HepG2 (cell line): ENCODE data around the gene OAS1. TPM values are rescaled to one million over a fixed set of nuclear protein-coding genes. Genes with fewer than 3 reads are reported as not detected.
A peak's percentile ranks its signal among the peaks of the same experiment; 100 is the strongest.

Source experiments
- EED ChIP-seq: sonication (generic); formaldehyde crosslinking; IDR thresholded peaks from 2 replicates; pipeline ENCODE4 v1.5.0; 2020; ENCODE audit warnings: mild to moderate bottlenecking, missing genetic modification reagents
- JUNB ChIP-seq: sonication (generic); formaldehyde crosslinking; IDR thresholded peaks from 2 replicates; pipeline ENCODE4 v1.8.0; 2022; ENCODE audit warnings: missing genetic modification reagents, mild to moderate bottlenecking, borderline replicate concordance
- KDM1A ChIP-seq: IDR thresholded peaks from 2 replicates; pipeline ENCODE4 v1.6.1; 2016; ENCODE audit warnings: missing compliant biosample characterization
- KDM2A ChIP-seq: sonication (generic); formaldehyde crosslinking; IDR thresholded peaks from 2 replicates; pipeline ENCODE4 v1.4.0; 2020; ENCODE audit warnings: low read depth, missing genetic modification reagents, borderline replicate concordance
- SIN3B ChIP-seq: fragments of 150-350 bp; IDR thresholded peaks from 2 replicates; pipeline ENCODE4 v1.6.1; 2014; ENCODE audit warnings: low read length
- SP4 ChIP-seq: sonication (generic); formaldehyde crosslinking; IDR thresholded peaks from 2 replicates; pipeline ENCODE4 v1.8.1; 2023; ENCODE audit warnings: mild to moderate bottlenecking, missing genetic modification reagents
- TAF15 ChIP-seq: fragments of 200-400 bp; formaldehyde crosslinking; IDR thresholded peaks from one replicate; pipeline ENCODE4 v1.6.1; 2018; ENCODE audit warnings: mild to moderate bottlenecking, low read depth, low read length; ENCODE audit not compliant: poor library complexity, severe bottlenecking
- ZNF768 ChIP-seq: sonication (generic); formaldehyde crosslinking; IDR thresholded peaks from 2 replicates; pipeline ENCODE4 v1.4.0; 2020; ENCODE audit warnings: missing genetic modification reagents
- polyA plus RNA-seq, 8 experiments: library from polyadenylated mRNA; depleted of rRNA in 3 of 8; stranded (reverse) in 7 of 8; unstranded in 1 of 8; fragments of >200 nt; fragmentation: Illumina TruSeq in 4 of 8; extraction: Trizol in 4 of 8; gene quantifications; 2 replicates each; pipeline versions ENCODE4 v1.2.1 to v1.2.3, GENCODE V29; 2011 to 2016; ENCODE audit warnings: low read depth in 4 of 8, missing spikeins in 1 of 8, mixed read lengths in 1 of 8; ENCODE audit not compliant: insufficient read depth in 1 of 8
- total RNA-seq, 5 experiments: library from RNA; depleted of rRNA; stranded (reverse); fragments of >200 nt; fragmentation: Illumina TruSeq; extraction: Trizol; gene quantifications; 2 replicates each; pipeline ENCODE4 v1.2.3, GENCODE V29; 2016; ENCODE audit warnings: low read depth in 1 of 5
- TF ChIP-seq, protein P1 (sequence below), 2 experiments: fragments of 450-650 bp in 1 of 2; sonication (generic) in 1 of 2; formaldehyde crosslinking in 1 of 2; IDR thresholded peaks; 2 replicates each; pipeline versions ENCODE4 v1.6.1 to v1.8.0; 2016 to 2022; ENCODE audit warnings: antibody characterized with exemption in 1 of 2, mild to moderate bottlenecking in 1 of 2, missing genetic modification reagents in 1 of 2
- TF ChIP-seq, protein P2 (sequence below): IDR thresholded peaks from 2 replicates; pipeline ENCODE4 v1.6.1; 2016; ENCODE audit warnings: mild to moderate bottlenecking, missing biosample characterization, missing genetic modification reagents
- TF ChIP-seq, protein P3 (sequence below): sonication (generic); formaldehyde crosslinking; IDR thresholded peaks from 2 replicates; pipeline ENCODE4 v1.5.0; 2020; ENCODE audit warnings: missing genetic modification reagents
- TF ChIP-seq, protein P4 (sequence below): sonication (generic); formaldehyde crosslinking; conservative IDR thresholded peaks from 2 replicates; pipeline ENCODE4 v1.8.0; 2022; ENCODE audit warnings: missing genetic modification reagents
- TF ChIP-seq, protein P5 (sequence below): IDR thresholded peaks from 2 replicates; pipeline ENCODE4 v1.6.1; 2016; ENCODE audit warnings: mild to moderate bottlenecking

Gene OAS1
- total and polyA plus RNA-seq, 2 of the 13 experiments (the other 11 are each of a cell fraction or from before 2014, with no cell fraction given) = 6.5 to 10.6 TPM

DNA sequence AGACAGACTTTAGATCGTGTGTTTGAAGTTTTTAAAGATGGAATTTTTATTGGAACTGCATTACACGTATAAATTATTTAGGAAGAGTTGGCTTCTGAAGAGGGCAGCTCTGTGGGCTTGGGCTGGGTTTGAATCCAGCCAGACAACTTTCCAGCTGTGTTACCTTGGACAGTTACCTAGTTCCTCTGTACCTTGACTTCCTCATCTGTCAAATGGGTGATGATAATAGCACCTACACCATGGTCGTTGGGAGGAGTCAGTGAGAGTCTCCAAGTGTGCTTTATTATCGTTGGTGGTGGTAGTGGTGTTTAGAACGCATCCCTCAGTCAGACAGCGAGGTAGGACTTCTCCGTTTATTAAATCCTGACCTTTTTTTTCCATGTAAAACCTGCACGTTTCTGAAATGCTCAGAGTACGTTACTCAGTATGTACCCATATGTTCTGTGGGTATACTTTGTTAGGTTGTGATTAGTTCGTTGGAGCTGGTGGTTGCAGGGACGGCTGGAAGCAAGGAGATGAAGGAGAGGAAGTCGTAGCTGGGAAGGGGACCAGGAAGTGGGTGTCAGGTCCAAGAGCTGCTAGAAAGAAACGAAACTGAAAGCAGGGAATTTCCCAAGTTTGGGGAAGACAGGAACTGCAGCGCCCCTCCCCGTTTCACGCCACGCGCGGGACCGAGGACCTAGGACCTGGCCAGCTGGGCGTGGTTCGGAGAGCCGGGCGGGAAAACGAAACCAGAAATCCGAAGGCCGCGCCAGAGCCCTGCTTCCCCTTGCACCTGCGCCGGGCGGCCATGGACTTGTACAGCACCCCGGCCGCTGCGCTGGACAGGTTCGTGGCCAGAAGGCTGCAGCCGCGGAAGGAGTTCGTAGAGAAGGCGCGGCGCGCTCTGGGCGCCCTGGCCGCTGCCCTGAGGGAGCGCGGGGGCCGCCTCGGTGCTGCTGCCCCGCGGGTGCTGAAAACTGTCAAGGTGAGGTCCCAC, 31.3 kb downstream of the OAS1 start, which contains the start of gene OAS3 (continued):
- 0 out of 2 replicates have a peak, but pooled peaks have one; percentile 31 for TF ChIP-seq EED (CRISPR knock-in tag)
- peak; percentile 41; the same call in 1 of the 2 replicates for TF ChIP-seq KDM2A (CRISPR knock-in tag)
- 0 out of 2 replicates have a peak, but pooled peaks have one; percentile 20 for TF ChIP-seq SIN3B
- peak; percentile 86 for TF ChIP-seq KDM1A (CRISPR knock-in tag)
- TF ChIP-seq TAF15 = no peak
- TF ChIP-seq, protein P1, sequence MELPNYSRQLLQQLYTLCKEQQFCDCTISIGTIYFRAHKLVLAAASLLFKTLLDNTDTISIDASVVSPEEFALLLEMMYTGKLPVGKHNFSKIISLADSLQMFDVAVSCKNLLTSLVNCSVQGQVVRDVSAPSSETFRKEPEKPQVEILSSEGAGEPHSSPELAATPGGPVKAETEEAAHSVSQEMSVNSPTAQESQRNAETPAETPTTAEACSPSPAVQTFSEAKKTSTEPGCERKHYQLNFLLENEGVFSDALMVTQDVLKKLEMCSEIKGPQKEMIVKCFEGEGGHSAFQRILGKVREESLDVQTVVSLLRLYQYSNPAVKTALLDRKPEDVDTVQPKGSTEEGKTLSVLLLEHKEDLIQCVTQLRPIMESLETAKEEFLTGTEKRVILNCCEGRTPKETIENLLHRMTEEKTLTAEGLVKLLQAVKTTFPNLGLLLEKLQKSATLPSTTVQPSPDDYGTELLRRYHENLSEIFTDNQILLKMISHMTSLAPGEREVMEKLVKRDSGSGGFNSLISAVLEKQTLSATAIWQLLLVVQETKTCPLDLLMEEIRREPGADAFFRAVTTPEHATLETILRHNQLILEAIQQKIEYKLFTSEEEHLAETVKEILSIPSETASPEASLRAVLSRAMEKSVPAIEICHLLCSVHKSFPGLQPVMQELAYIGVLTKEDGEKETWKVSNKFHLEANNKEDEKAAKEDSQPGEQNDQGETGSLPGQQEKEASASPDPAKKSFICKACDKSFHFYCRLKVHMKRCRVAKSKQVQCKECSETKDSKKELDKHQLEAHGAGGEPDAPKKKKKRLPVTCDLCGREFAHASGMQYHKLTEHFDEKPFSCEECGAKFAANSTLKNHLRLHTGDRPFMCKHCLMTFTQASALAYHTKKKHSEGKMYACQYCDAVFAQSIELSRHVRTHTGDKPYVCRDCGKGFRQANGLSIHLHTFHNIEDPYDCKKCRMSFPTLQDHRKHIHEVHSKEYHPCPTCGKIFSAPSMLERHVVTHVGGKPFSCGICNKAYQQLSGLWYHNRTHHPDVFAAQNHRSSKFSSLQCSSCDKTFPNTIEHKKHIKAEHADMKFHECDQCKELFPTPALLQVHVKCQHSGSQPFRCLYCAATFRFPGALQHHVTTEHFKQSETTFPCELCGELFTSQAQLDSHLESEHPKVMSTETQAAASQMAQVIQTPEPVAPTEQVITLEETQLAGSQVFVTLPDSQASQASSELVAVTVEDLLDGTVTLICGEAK (IDR thresholded peaks at IDR 0.05) = no peak
- TF ChIP-seq, protein P1 (CRISPR knock-in tag; IDR thresholded peaks at IDR 0.05) = 0 out of 2 replicates have a peak, but pooled peaks have one; percentile 56
- TF ChIP-seq, protein P2, sequence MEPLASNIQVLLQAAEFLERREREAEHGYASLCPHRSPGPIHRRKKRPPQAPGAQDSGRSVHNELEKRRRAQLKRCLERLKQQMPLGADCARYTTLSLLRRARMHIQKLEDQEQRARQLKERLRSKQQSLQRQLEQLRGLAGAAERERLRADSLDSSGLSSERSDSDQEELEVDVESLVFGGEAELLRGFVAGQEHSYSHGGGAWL = peak; percentile 51; the same call in 1 of the 2 replicates
- 0 out of 2 replicates have a peak, but pooled peaks have one; percentile 31 for TF ChIP-seq SP4 (CRISPR knock-in tag)
- TF ChIP-seq JUNB (CRISPR knock-in tag) = 0 out of 2 replicates have a peak, but pooled peaks have one; percentile 9
- TF ChIP-seq, protein P3, sequence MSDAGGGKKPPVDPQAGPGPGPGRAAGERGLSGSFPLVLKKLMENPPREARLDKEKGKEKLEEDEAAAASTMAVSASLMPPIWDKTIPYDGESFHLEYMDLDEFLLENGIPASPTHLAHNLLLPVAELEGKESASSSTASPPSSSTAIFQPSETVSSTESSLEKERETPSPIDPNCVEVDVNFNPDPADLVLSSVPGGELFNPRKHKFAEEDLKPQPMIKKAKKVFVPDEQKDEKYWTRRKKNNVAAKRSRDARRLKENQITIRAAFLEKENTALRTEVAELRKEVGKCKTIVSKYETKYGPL = peak; percentile 47; the same call in 1 of the 2 replicates
- TF ChIP-seq, protein P4, sequence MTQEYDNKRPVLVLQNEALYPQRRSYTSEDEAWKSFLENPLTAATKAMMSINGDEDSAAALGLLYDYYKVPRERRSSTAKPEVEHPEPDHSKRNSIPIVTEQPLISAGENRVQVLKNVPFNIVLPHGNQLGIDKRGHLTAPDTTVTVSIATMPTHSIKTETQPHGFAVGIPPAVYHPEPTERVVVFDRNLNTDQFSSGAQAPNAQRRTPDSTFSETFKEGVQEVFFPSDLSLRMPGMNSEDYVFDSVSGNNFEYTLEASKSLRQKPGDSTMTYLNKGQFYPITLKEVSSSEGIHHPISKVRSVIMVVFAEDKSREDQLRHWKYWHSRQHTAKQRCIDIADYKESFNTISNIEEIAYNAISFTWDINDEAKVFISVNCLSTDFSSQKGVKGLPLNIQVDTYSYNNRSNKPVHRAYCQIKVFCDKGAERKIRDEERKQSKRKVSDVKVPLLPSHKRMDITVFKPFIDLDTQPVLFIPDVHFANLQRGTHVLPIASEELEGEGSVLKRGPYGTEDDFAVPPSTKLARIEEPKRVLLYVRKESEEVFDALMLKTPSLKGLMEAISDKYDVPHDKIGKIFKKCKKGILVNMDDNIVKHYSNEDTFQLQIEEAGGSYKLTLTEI (CRISPR knock-in tag) = no peak
- TF ChIP-seq, protein P5, sequence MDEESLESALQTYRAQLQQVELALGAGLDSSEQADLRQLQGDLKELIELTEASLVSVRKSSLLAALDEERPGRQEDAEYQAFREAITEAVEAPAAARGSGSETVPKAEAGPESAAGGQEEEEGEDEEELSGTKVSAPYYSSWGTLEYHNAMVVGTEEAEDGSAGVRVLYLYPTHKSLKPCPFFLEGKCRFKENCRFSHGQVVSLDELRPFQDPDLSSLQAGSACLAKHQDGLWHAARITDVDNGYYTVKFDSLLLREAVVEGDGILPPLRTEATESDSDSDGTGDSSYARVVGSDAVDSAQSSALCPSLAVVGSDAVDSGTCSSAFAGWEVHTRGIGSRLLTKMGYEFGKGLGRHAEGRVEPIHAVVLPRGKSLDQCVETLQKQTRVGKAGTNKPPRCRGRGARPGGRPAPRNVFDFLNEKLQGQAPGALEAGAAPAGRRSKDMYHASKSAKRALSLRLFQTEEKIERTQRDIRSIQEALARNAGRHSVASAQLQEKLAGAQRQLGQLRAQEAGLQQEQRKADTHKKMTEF (CRISPR knock-in tag) = peak; percentile 69; the same call in 1 of the 2 replicates
- peak; percentile 7; the same call in 1 of the 2 replicates for TF ChIP-seq ZNF768 (CRISPR knock-in tag)
